AG08395 (cell line): ENCODE results near the gene PIP4K2C.
"Not testable (repeated sequence)": the region's sequence is repeated elsewhere in the genome, so short reads cannot be mapped to it uniquely, and the experiment has no call there.

Experiments
- DNase-seq: peaks from one replicate; pipeline ENCODE4 v3.0.0; 2012; ENCODE audit warnings: mixed read lengths, low spot score

PIP4K2C gene

DNA sequence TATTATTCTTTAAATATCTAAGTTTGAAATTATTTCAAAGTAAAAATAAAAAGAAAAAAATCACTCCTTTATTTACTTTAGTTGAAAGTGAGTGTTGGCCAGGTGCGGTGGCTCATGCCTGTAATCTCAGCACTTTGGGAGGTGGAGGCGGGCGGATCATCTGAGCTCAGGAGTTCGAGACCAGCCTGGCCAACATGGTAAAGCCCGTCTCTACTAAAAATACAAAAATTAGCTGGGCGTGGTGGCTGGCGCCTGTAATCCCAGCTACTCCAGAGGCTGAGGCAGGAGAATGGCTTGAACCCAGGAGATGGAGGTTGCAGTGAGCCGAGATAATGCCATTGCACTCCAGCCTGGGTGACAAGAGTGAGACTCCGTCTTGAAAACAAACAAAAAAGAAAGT lies 45.7 kb downstream of the PIP4K2C start:
- DNase-seq: not testable (repeated sequence)

DNA sequence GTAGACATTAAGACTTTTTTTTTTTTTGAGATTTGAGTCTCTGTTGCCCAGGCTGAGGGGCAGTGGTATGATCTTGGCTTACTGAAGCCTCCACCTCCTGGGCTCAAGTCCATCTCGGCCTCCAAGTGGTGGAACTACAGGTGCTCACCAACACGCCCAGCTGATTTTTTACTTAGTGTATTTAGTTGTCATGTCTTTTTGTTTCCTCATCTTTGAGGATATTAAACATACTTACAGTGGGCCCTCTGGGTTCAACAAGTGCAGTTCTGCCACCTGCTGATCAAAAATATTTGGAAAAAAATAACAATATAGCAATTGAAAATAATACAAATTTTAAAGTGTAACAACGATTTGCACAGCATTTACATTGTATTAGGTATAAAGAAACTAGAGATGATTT lies 46.4 kb downstream of the PIP4K2C start:
- peak; percentile 0 for DNase-seq

DNA sequence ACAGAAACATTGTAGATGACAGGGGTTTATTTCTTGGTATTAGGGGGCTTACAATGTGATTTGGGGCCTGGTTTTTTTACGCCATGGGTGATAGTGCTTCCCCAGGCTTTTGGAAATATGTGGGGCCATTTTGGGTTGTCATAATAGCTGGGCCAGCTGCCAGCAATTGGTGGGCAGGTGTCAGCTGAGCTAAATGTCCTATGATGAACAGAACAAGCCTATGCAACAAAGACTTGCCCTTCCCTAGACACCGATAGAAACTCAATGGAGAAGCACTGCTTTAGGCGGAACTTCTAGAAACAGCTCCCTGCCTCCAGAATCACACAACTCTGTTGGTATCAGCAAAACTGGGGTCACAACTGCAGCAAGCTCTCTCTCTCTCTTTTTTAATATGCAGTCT lies 47.1 kb downstream of the PIP4K2C start:
- DNase-seq: no peak

GRCh38 chr12:57640175-57641042 lies 49.4 kb downstream of the PIP4K2C start:
- DNase-seq: no peak

DNA sequence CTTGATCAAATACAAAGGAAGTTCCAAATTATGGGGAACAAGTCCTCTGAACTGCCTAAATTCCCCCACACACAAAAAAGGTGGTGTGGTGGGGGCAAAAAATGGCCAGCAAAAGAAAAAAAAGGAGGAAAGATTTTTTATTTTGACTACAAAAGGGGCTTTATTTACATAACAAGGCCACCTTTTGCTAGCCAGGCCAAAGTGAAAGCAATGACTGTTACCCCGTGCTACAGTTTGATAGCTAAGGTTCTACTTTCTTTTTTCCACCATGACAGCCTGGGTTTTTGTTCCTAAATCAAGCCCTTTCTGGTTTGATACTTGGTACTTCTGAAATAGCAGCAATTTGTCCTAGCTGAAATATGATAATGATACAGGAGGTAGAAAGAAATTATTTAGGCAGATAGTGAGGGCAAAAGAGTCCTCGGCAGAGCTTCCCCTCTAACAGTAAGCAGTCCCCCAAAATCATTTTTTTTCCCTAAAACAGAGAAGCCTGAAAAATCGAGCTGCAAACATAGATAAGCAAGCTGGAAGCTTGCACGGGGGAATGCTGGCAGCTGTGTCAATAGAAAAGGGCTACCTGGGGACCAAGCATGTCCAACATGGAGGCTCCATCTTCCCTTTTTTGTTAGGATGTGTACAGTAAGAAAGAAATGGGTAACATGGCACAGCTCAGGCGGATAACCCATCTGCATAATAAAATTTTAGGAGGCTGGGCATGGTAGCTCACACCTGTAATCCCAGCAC lies 50.9 kb downstream of the PIP4K2C start:
- no peak for DNase-seq

GRCh38 chr12:57645990-57646658 lies 55.1 kb downstream of the PIP4K2C start:
- DNase-seq: not testable (repeated sequence)

DNA sequence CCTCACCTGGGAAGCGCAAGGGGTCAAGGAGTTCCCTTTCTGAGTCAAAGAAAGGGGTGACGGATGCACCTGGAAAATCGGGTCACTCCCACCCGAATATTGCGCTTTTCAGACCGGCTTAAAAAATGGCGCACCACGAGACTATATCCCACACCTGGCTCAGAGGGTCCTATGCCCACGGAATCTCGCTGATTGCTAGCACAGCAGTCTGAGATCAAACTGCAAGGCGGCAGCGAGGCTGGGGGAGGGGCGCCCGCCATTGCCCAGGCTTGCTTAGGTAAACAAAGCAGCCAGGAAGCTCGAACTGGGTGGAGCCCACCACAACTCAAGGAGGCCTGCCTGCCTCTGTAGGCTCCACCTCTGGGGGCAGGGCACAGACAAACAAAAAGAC lies 55.7 kb downstream of the PIP4K2C start:
- DNase-seq: not testable (repeated sequence)
